GM12864 (cell line): ENCODE data around the gene DNAJC4.

Experiments used
- DNase-seq: peaks from one replicate; pipeline ENCODE4 v3.0.0-alpha.2; 2011; ENCODE audit warnings: low read depth
- H3K4me3 ChIP-seq: 2 replicates; pipeline ENCODE4 v1.5.1; 2011; ENCODE audit warnings: mild to moderate bottlenecking, low read depth, low read length, control low read depth
- TF ChIP-seq, protein P1 (sequence below): IDR thresholded peaks from 2 replicates; pipeline ENCODE4 v1.5.1; 2011; ENCODE audit warnings: low read depth, mild to moderate bottlenecking, moderate library complexity, low read length, control low read depth, inconsistent platforms; ENCODE audit errors: missing control alignments

DNAJC4 gene

DNA sequence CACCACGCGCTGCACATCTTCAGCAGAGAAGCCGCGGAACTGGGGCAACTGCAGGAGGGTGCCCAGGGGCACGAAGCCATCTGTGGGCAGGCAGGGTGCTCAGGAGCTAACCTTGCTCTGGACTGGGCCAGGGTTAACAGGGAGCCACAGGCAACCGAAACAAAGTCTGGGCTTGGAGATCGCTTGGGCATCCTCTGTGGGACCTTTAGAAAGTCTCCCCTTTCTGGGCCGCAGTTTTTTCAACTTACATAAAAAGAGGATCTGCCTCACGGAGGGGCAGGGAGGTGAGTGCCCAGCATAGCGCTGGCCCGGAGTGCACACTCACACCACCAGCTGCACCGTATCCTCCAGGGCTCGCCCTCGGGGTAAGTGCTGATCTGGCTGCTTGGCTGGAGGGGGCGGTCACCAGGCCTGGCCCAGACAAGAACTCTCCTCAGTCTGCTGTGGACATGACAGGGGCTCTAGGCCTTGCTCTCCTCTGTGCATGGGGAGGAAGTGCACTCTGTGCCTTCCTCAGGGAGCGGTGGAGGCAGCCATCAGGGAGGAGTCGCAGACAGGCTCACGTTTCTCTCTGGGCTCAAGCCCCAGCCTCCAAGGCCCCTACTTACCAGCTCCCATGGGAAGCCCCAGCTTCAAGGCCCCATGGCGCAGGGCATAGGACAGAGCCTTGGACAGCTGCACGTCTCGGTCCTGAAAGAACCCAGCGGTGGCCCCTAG is 5.3 kb upstream of the DNAJC4 start:
- peak overlapping the region; percentile 62 for H3K4me3 ChIP-seq
- TF ChIP-seq, protein P1, sequence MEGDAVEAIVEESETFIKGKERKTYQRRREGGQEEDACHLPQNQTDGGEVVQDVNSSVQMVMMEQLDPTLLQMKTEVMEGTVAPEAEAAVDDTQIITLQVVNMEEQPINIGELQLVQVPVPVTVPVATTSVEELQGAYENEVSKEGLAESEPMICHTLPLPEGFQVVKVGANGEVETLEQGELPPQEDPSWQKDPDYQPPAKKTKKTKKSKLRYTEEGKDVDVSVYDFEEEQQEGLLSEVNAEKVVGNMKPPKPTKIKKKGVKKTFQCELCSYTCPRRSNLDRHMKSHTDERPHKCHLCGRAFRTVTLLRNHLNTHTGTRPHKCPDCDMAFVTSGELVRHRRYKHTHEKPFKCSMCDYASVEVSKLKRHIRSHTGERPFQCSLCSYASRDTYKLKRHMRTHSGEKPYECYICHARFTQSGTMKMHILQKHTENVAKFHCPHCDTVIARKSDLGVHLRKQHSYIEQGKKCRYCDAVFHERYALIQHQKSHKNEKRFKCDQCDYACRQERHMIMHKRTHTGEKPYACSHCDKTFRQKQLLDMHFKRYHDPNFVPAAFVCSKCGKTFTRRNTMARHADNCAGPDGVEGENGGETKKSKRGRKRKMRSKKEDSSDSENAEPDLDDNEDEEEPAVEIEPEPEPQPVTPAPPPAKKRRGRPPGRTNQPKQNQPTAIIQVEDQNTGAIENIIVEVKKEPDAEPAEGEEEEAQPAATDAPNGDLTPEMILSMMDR, result no peak
- no peak for DNase-seq

DNA sequence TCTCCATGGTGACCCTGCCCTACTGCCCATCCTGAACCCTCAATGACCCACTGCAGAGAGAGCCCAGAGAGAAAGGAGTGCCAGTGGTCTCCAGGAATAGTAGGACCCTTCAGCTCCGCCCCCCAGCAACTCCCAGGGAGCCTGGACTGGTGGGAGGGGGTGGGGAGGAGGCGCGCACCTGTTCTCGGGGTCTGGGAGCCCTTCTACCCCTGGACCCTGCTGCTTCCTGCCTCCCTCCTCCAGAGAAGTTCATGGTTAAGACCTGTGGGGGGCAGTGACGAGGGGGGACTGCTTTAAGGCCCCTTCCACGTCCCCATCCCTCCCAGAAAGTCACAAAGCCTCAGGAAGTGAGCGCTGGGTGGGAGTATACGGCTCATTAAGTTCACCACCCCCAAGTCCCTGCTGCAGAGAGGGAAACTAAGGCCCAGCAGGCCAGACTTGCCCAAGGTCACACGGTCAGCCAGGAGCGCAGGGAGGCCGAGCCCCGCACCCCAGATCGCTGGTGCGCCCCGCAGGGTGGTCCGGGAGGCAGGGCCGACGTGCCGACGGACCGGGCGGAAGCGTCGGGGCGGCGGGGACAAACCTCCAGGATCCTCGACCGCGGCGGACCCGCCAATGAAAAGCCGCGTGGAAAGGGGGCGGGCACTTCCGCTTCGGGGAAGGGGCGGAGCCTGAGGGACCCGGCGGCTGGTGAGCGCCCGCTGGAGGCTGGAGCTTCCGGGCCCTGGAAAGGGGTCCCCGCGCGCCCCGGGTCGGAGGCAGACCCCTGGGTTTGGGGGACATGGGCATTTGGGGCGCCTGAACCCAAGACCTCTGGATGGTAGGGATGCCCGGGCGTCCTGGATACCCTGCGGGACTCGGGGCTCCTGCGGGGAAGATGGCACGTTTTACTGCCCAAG is 4.5 kb upstream of the DNAJC4 start, which contains the start of the genes NUDT22 and TRPT1:
Gene NUDT22 (plus strand): TSS at position 667 of the 899 bp plus-strand sequence. CDS start 379 bp downstream, outside the sequence.
Gene TRPT1 (minus strand): TSS at position 579 of the 899 bp plus-strand sequence. CDS start 326 bp downstream, at position 253.
- TF ChIP-seq, protein P1, result peak; percentile 48
- DNase-seq, result peak; percentile 43
- peak within 1 kb of the TSS; percentile 62 for H3K4me3 ChIP-seq

DNA sequence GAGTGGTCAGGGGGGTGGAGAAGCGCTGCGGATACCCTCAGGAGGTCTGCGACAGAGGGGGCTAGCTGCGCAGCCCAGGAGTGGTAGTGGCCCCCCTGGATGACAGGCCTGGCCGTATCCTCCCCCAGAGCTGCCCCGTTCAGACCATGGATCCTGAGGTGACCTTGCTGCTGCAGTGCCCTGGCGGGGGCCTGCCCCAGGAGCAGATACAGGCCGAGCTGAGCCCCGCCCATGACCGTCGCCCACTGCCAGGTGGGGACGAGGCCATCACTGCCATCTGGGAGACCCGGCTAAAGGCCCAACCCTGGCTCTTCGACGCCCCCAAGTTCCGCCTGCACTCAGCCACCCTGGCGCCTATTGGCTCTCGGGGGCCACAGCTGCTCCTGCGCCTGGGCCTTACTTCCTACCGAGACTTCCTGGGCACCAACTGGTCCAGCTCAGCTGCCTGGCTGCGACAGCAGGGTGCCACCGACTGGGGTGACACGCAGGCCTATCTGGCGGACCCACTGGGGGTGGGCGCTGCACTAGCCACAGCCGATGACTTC is 3.8 kb upstream of the DNAJC4 start:
- DNase-seq, result no peak
- TF ChIP-seq, protein P1, result no peak
- peak overlapping the region; percentile 62 for H3K4me3 ChIP-seq

DNA sequence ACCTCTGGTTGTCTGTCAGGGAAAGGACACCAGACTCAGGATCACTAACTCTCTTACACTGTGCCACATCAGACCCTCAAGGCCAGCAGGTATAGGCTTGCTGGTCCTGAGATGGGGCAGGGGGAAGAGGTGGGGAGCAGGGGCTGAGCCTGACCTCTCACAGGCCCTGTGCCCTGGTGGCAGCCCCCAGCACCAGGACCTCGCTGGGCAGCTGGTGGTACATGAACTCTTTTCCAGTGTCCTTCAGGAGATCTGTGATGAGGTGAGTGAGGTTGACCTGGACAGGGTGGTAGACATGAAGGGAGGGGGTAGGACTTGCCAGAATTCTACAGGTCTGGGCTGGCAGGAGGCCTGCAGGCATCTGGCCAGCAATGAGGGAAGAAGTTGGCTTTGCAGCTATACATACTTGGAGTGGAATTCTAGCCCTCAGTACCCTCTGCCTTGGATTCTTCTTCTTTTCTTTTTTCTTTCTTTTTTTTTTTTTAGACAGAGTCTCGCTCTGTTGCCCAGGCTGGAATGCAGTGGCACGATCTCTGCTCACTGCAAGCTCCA is 2.9 kb upstream of the DNAJC4 start:
- TF ChIP-seq, protein P1, result no peak
- peak overlapping the region; percentile 62 for H3K4me3 ChIP-seq
- no peak for DNase-seq

DNA sequence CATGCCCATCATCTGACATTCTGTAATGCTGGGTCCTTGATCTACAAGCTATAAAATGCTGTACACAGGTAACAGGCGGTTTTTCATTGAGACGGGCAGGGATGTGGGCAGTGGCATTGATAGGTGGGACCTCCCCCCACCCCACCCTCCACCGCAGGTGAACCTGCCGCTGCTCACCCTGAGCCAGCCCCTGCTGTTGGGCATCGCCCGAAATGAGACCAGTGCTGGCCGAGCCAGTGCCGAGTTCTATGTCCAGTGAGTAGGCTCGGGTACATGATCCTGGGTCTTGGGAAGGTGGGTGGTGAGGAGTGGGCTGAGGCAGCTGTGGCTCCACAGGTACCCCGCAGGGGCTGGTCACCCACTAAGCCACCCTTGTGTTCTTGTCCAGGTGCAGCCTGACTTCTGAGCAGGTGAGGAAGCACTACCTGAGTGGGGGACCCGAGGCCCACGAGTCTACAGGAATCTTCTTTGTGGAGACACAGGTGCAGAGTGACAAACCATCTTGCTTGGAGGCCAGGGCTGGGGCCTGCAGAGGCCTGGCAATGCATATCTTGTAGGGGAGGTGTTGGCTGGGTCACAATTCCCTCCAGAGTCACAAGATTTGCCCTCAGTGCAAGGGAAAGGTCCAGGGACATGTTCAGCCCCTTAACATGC is 1.1 kb upstream of the DNAJC4 start:
- no peak for DNase-seq
- H3K4me3 ChIP-seq, result peak overlapping the region; percentile 82
- TF ChIP-seq, protein P1, result no peak

DNA sequence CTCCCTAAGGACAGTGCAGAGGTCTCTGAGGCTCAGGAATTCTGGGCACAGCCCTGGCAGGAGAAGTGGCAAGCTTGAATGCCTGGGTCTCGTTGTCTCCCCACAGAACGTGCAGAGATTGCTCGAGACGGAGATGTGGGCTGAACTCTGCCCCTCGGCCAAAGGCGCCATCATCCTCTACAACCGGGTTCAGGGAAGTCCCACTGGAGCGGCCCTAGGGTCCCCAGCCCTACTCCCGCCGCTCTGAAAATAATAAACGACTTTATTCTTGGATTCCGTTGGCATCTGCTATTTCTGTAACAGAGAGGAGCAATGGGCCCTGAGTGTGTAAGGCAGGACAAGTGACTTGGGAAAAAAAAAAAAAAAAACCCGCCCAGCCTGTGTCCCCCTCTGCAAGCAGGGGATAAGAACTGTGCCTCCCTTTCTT is 591 bp upstream of the DNAJC4 start:
- no peak for DNase-seq
- peak overlapping the region; percentile 82 for H3K4me3 ChIP-seq
- TF ChIP-seq, protein P1, result no peak
